ACHN (cell line): ENCODE measurements around the gene AREL1.
"Not testable (repeated sequence)": the region's sequence is repeated elsewhere in the genome, so short reads cannot be mapped to it uniquely, and the experiment has no call there.

Experiments
- DNase-seq: peaks from one replicate; pipeline ENCODE4 v3.0.0-alpha.2; 2015
- in situ Hi-C: cut with HindIII; loops from 2 replicates; pipeline ENCODE4 v1.10.0; 2017; ENCODE audit warnings: low sequenced_read_pairs, low pct_ligation_motif_present, low pct_unique_long_range_greater_than_20kb

Gene AREL1

GRCh38 chr14:74712499-74713394, at the start of gene AREL1, which contains the start of gene FCF1:
Gene AREL1 (minus strand): TSS chr14:74713080. CDS start chr14:74685615, 27,465 bp downstream.
Gene FCF1 (plus strand): TSS chr14:74713144. CDS start chr14:74713198, 54 bp downstream.
- in situ Hi-C loops: no loop called here
- peak; percentile 86 for DNase-seq

- in situ Hi-C loops, DNase-seq: not testable (repeated sequence)
Observed at GRCh38 chr14:74758505-74758904, 45.6 kb upstream of the AREL1 start.

GRCh38 chr14:74756326-74756725, 43.4 kb upstream of the AREL1 start:
- in situ Hi-C loops: no loop called here
- DNase-seq: no peak

- in situ Hi-C loops: no loop called here
- no peak for DNase-seq
Observed at GRCh38 chr14:74754899-74755298, 42.0 kb upstream of the AREL1 start.

GRCh38 chr14:74754157-74754556, 41.3 kb upstream of the AREL1 start:
- in situ Hi-C loops: no loop called here
- no peak for DNase-seq

- in situ Hi-C loops: no loop called here
- DNase-seq: no peak
Observed at GRCh38 chr14:74747237-74747636, 34.4 kb upstream of the AREL1 start.

- in situ Hi-C loops: no loop called here
- peak; percentile 8 for DNase-seq
Observed at GRCh38 chr14:74739293-74740030, 26.6 kb upstream of the AREL1 start.

- in situ Hi-C loops: no loop called here
- DNase-seq: peak; percentile 11
Observed at GRCh38 chr14:74737753-74738325, 25.0 kb upstream of the AREL1 start.

- DNase-seq: no peak
- in situ Hi-C loops: no loop called here
Observed at GRCh38 chr14:74735125-74735524, 22.2 kb upstream of the AREL1 start.

- no peak for DNase-seq
- in situ Hi-C loops: no loop called here
Observed at GRCh38 chr14:74733221-74733620, 20.3 kb upstream of the AREL1 start.

- no peak for DNase-seq
- in situ Hi-C loops: no loop called here
Observed at GRCh38 chr14:74732387-74732786, 19.5 kb upstream of the AREL1 start.

- in situ Hi-C loops: no loop called here
- no peak for DNase-seq
Observed at GRCh38 chr14:74723134-74723533, 10.3 kb upstream of the AREL1 start.

GRCh38 chr14:74720526-74720925, 7.6 kb upstream of the AREL1 start:
- no peak for DNase-seq
- in situ Hi-C loops: no loop called here

- in situ Hi-C loops: no loop called here
- no peak for DNase-seq
Observed at GRCh38 chr14:74713395-74713735, 485 bp upstream of the AREL1 start.

- in situ Hi-C loops: no loop called here
- DNase-seq: no peak
Observed at GRCh38 chr14:74711651-74712050, 1.2 kb downstream of the AREL1 start.

GRCh38 chr14:74710480-74710879, 2.4 kb downstream of the AREL1 start:
- DNase-seq: no peak
- in situ Hi-C loops: no loop called here

- peak; percentile 74 for DNase-seq
- in situ Hi-C loops: no loop called here
Observed at GRCh38 chr14:74705613-74706500, 7.0 kb downstream of the AREL1 start.

- in situ Hi-C loops: no loop called here
- no peak for DNase-seq
Observed at GRCh38 chr14:74704656-74705055, 8.2 kb downstream of the AREL1 start.
